GM12875 (cell line): ENCODE data around the gene NSG1.

Experiments used
- H3K4me3 ChIP-seq: one replicate; pipeline ENCODE4 v1.5.1; 2011; ENCODE audit warnings: low read depth, low read length, control low read depth
- TF ChIP-seq, protein P1 (sequence below): IDR thresholded peaks from 2 replicates; pipeline ENCODE4 v1.5.1; 2011; ENCODE audit warnings: low read depth, mild to moderate bottlenecking, control low read depth, inconsistent platforms, low read length, moderate library complexity, borderline replicate concordance; ENCODE audit not compliant: insufficient read depth

NSG1 gene

DNA sequence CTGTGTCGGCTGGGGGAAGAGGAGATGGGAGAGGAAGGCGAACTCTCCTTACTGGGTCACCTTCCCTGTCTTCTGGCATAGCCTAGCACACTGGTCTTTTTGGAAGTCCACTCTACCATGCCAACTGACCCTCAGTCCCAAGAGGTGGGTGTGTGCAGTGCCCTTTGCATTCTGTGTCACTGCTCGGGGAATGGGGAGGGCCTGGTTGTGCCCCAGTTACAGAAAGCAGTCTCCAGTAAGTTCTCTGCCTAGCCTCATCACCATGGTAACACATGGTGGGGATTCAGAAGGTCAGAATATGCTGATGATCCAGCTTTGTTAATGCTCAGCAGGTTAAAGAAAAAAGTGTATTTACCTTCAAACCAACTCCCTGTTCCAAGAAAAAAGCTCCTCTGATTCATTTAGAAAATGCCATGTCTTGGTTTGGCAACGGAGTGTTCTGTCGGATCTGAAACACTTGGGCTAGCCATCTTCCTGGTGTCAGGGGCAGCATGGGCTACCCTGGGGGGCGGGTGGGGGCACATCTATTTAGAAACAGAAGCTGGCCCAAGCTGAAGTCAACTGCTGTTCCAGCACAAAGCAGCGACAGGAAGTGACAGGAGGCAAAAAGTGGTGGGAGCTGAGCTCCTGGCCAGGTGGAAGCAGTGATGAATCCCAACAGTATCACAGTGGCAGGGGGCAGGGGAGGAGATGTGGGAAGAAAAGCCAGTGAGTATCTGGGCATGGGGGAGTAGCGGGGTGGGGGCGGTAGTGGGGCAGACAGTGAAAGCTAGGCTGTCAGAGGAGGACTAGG lies 37.0 kb downstream of the NSG1 start:
- TF ChIP-seq, protein P1, sequence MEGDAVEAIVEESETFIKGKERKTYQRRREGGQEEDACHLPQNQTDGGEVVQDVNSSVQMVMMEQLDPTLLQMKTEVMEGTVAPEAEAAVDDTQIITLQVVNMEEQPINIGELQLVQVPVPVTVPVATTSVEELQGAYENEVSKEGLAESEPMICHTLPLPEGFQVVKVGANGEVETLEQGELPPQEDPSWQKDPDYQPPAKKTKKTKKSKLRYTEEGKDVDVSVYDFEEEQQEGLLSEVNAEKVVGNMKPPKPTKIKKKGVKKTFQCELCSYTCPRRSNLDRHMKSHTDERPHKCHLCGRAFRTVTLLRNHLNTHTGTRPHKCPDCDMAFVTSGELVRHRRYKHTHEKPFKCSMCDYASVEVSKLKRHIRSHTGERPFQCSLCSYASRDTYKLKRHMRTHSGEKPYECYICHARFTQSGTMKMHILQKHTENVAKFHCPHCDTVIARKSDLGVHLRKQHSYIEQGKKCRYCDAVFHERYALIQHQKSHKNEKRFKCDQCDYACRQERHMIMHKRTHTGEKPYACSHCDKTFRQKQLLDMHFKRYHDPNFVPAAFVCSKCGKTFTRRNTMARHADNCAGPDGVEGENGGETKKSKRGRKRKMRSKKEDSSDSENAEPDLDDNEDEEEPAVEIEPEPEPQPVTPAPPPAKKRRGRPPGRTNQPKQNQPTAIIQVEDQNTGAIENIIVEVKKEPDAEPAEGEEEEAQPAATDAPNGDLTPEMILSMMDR: no peak
- H3K4me3 ChIP-seq: no peak overlapping the region

DNA sequence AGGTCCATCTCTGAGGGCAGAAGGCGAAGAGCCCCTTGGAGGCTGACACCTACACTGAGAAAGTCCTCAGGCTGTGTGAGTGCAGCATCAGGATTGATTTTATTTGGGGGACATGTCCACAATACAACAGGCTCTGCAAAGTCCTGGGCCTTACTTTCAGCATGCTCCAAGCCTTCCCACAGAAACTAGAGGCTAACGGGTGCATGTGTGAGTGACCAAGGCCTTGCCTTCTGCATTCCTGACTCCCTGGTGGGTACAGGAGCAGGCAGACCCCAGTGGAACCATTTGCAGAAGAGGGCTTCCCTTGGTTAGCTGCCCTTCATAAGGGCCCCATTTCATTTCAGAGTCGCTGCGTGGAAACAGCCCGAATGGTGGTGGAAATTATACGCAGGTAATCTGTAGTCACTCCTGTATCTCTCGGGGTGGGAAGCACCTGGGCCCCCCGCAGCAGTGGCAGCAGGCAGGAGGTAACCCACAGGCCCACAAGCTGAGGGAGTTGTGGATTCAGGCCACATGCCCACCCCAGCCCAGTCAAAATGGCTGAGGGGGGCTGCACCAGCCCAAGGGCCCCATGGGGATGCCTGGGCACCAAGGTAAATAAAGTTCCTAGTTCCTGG lies 37.7 kb downstream of the NSG1 start:
- no peak overlapping the region for H3K4me3 ChIP-seq
- TF ChIP-seq, protein P1: no peak

DNA sequence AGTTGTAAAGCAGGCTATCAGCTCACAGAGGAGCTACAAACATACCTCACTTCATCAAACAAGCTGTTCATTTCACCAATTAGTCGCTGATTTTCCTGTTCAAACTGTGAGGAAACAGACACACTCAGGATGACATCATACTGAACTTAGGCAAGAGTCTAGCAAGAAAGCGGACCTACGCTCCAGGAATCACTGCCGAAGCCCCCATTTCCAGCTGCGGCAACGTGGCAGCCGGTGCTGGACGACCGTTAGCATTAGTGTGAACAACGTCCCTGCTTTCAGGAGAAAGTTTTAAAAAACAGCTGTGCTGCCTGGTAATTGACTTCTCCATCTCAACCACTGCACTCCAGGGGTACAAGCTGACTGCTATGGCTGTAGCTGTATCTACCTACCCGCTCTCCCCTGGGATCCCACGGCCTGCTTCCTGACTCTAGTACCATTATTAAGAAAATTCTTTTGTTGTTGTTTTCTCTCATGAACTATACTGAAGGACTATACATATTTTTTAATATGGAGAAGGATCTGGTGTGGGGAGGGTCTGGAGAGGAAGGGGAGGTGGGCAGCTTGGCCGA lies 38.3 kb downstream of the NSG1 start:
- TF ChIP-seq, protein P1: no peak

DNA sequence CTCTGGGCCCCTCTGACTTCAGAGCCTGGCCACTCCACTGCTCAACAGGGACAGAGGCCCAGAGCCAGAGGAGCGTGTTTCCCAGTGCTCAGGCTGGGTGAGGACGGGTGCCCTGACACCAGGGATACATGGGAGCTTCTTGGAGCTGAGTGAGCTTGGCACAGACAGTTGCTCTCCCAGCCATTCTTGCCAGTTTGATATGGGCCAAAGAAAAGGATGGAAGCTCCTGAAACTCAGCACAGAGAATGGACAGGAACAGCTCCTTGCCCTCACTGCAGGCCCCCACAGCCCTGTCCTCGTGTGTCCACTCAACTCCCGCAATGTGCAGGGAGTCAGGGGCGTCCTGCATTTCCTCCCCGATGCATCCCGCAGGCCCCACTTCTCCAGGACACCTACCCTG lies 38.8 kb downstream of the NSG1 start:
- no peak overlapping the region for H3K4me3 ChIP-seq
- TF ChIP-seq, protein P1: no peak

More for the DNA sequence above, 38.3 kb downstream of the NSG1 start:
- no peak overlapping the region for H3K4me3 ChIP-seq

DNA sequence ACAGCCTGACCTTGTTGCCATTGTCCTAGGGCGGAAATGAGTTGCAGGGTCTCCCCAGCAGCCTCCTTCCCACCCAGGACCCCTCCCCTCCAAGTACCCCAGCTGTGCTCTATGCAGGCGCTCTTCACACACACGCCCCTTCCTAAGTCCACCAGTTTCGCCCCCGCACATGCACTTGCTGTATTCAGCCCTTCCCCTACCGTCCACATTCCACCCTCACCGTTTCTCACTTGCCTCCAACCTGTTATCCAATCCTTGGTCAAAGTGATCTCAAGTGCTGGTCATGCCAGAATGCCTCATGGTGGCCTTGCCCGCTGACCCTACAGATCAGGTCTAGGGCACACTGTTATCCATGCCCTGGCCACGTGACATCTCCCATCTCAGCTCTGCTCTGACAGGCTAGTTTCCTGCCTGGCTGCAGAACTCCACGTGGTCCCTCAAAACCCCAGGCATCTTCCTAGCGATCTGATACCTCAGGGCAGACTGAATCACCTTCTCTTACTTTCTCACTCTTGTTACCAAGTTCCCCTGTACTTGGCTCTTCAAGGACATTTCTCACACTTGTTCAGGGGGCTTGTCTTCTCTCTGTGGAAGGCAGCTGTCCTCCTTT lies 39.7 kb downstream of the NSG1 start:
- TF ChIP-seq, protein P1: no peak
- no peak overlapping the region for H3K4me3 ChIP-seq

DNA sequence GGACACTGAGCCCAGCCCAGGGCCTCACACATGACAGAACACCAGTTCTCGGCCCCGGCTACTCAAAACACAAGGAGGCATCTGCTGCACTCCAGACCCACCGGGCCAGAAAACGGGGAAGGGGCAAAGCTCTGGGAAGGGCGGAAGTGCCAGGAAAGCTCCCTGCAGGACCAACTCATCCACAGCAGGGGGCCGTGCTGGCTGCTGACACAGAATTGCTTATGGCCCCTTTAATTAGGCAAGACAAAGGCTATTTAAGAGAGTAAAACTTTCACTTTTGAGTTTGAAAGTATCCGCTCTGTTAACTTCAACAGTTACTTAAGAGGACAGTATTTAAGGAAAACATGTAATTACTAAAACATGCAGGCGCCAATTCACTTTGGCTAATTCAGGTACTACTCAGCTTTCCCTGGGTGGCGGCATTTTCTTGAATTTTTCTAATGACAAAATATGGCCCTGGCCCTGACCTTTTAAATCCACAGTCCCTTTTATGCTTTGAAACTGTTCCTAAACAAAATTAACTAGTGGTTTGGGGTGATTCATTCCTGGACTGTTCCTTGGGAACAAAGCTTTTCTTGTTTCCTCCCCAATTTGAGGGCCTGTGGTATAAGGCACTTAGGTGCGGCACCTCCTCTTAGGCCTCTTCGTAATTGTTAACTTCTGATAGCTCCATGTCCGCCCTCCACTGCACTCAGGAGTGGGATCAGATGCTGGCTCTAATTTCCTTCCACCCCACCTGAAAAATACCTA lies 40.4 kb downstream of the NSG1 start:
- TF ChIP-seq, protein P1: no peak
- no peak overlapping the region for H3K4me3 ChIP-seq
